GM23338 (cell line): ENCODE data around the gene ARHGEF17. TPM values are rescaled to one million over a fixed set of nuclear protein-coding genes. Genes with fewer than 3 reads are reported as not detected.
A peak's percentile ranks its signal among the peaks of the same experiment; 100 is the strongest.

Experiments used
- ATAC-seq: fragments of 200-7000 bp; cut with Tn5 transposase; 3 replicates; pipeline ENCODE4 v1.9.1; 2020
- DNase-seq: peaks from one replicate; pipeline ENCODE4 v3.0.0-alpha.2; 2015; ENCODE audit warnings: low spot score
- H2AFZ ChIP-seq: fragments of 200-600 bp; sonication (generic); 2 replicates; pipeline ENCODE4 v1.8.0; 2016; ENCODE audit warnings: antibody characterized with exemption, mild to moderate bottlenecking, moderate library complexity
- H3F3A ChIP-seq: fragments of 200-600 bp; sonication (generic); replicated peaks from 2 replicates; pipeline ENCODE4 v1.8.0; 2017; ENCODE audit warnings: antibody characterized with exemption, mixed run types, low read depth
- H3K27ac ChIP-seq: fragments of 200-600 bp; sonication (generic); 2 replicates; pipeline ENCODE4 v1.6.1; 2016; ENCODE audit warnings: low read depth
- H3K27me3 ChIP-seq: fragments of 200-600 bp; sonication (generic); 2 replicates; pipeline ENCODE4 v1.8.0; 2016; ENCODE audit warnings: mild to moderate bottlenecking, mixed run types, moderate library complexity; ENCODE audit not compliant: insufficient read depth
- H3K36me3 ChIP-seq: fragments of 200-600 bp; sonication (generic); 2 replicates; pipeline ENCODE4 v1.8.0; 2016; ENCODE audit warnings: mild to moderate bottlenecking; ENCODE audit not compliant: insufficient read depth
- H3K4me1 ChIP-seq: fragments of 200-600 bp; sonication (generic); 2 replicates; pipeline ENCODE4 v1.8.0; 2016; ENCODE audit warnings: mild to moderate bottlenecking, moderate library complexity; ENCODE audit not compliant: insufficient read depth
- H3K4me2 ChIP-seq: fragments of 200-600 bp; sonication (generic); 2 replicates; pipeline ENCODE4 v1.7.1; 2017; ENCODE audit warnings: mixed run types
- H3K4me3 ChIP-seq: fragments of 200-600 bp; sonication (generic); 2 replicates; pipeline ENCODE4 v1.6.1; 2016; ENCODE audit warnings: mixed run types
- H3K79me2 ChIP-seq: fragments of 200-600 bp; sonication (generic); replicated peaks from 2 replicates; pipeline ENCODE4 v1.8.0; 2017; ENCODE audit warnings: mild to moderate bottlenecking; ENCODE audit not compliant: insufficient read depth
- H3K9me2 ChIP-seq: fragments of 200-600 bp; sonication (generic); 2 replicates; pipeline ENCODE4 v1.8.0; 2017; ENCODE audit not compliant: insufficient read depth
- H4K20me1 ChIP-seq: fragments of 200-600 bp; sonication (generic); replicated peaks from 2 replicates; pipeline ENCODE4 v1.8.0; 2017; ENCODE audit warnings: mild to moderate bottlenecking; ENCODE audit not compliant: insufficient read depth
- H3K27ac Mint-ChIP-seq: 2 replicates; pipeline ENCODE4 v1.8.0; 2020; ENCODE audit warnings: inconsistent platforms, mild to moderate bottlenecking, moderate library complexity, mixed read lengths
- H3K27me3 Mint-ChIP-seq: 3 replicates; pipeline ENCODE4 v1.8.0; 2022; ENCODE audit warnings: low read depth, mild to moderate bottlenecking, moderate library complexity, mixed read lengths, inconsistent platforms; ENCODE audit not compliant: insufficient read depth, poor library complexity
- H3K36me3 Mint-ChIP-seq: 3 replicates; pipeline ENCODE4 v1.8.0; 2021; ENCODE audit warnings: low read depth, mild to moderate bottlenecking, inconsistent platforms, moderate library complexity, mixed read lengths
- H3K4me1 Mint-ChIP-seq: 3 replicates; pipeline ENCODE4 v1.8.0; 2020; ENCODE audit warnings: mild to moderate bottlenecking, inconsistent platforms, mixed read lengths
- H3K4me3 Mint-ChIP-seq: 3 replicates; pipeline ENCODE4 v1.8.0; 2021; ENCODE audit warnings: moderate library complexity, mild to moderate bottlenecking, inconsistent platforms, mixed read lengths
- H3K9me3 Mint-ChIP-seq: 3 replicates; pipeline ENCODE4 v1.8.0; 2020; ENCODE audit warnings: moderate library complexity, mild to moderate bottlenecking, inconsistent platforms, mixed read lengths
- EZH2 ChIP-seq: fragments of 200-600 bp; sonication (generic); IDR thresholded peaks from one replicate; pipeline ENCODE4 v1.8.0; 2017; ENCODE audit warnings: antibody characterized with exemption, mild to moderate bottlenecking, low read depth; ENCODE audit not compliant: unreplicated experiment
- EZH2phosphoT487 ChIP-seq: fragments of 200-600 bp; sonication (generic); IDR thresholded peaks from one replicate; pipeline ENCODE4 v1.8.1; 2018; ENCODE audit warnings: antibody characterized with exemption; ENCODE audit not compliant: unreplicated experiment
- JUNB ChIP-seq: IDR thresholded peaks from one replicate; pipeline ENCODE4 v1.6.1; 2016; ENCODE audit warnings: antibody characterized with exemption; ENCODE audit not compliant: unreplicated experiment
- NANOG ChIP-seq: IDR thresholded peaks from 2 replicates; pipeline ENCODE4 v1.6.1; 2016; ENCODE audit warnings: antibody characterized with exemption, borderline replicate concordance
- POLR2AphosphoS5 ChIP-seq: IDR thresholded peaks from 2 replicates; pipeline ENCODE4 v1.6.1; 2016; ENCODE audit warnings: antibody characterized with exemption, low read depth
- ZNF114 ChIP-seq: fragments of 250-450 bp; sonication (Bioruptor Pico); IDR thresholded peaks from 2 replicates; pipeline ENCODE4 v1.5.0; 2020; ENCODE audit warnings: mild to moderate bottlenecking, moderate library complexity
- ZNF331 ChIP-seq: fragments of 250-450 bp; sonication (Bioruptor Pico); IDR thresholded peaks from 2 replicates; pipeline ENCODE4 v1.5.0; 2020; ENCODE audit warnings: low read depth, mild to moderate bottlenecking, moderate library complexity
- polyA plus RNA-seq: library from polyadenylated mRNA; unstranded; fragments of >200 nt; fragmentation: Nextera tagmentation; extraction: Ambion mirVana; gene quantifications from 2 replicates; pipeline ENCODE4 v1.2.1, GENCODE V29; 2016
- total RNA-seq: library from RNA; depleted of rRNA; stranded (reverse); fragments of >200 nt; shearing (Covaris generic); gene quantifications from 2 replicates; pipeline ENCODE4 v1.2.3, GENCODE V29; 2014
- TF ChIP-seq, protein P1 (sequence below), 2 experiments: fragments of 200-600 bp in 1 of 2; sonication (generic) in 1 of 2; conservative IDR thresholded peaks; 2 replicates each; pipeline versions ENCODE4 v1.5.1 to v1.6.1; 2016 to 2017; ENCODE audit warnings: antibody characterized with exemption in 2 of 2, low read depth in 2 of 2, mild to moderate bottlenecking in 2 of 2, moderate library complexity in 1 of 2
- TF ChIP-seq, protein P2 (sequence below): IDR thresholded peaks from one replicate; pipeline ENCODE4 v1.6.1; 2018; ENCODE audit warnings: antibody characterized with exemption; ENCODE audit not compliant: unreplicated experiment

Gene ARHGEF17
- total and polyA plus RNA-seq, 2 experiments from 2014 or later, result 2.9 to 15.0 TPM

DNA sequence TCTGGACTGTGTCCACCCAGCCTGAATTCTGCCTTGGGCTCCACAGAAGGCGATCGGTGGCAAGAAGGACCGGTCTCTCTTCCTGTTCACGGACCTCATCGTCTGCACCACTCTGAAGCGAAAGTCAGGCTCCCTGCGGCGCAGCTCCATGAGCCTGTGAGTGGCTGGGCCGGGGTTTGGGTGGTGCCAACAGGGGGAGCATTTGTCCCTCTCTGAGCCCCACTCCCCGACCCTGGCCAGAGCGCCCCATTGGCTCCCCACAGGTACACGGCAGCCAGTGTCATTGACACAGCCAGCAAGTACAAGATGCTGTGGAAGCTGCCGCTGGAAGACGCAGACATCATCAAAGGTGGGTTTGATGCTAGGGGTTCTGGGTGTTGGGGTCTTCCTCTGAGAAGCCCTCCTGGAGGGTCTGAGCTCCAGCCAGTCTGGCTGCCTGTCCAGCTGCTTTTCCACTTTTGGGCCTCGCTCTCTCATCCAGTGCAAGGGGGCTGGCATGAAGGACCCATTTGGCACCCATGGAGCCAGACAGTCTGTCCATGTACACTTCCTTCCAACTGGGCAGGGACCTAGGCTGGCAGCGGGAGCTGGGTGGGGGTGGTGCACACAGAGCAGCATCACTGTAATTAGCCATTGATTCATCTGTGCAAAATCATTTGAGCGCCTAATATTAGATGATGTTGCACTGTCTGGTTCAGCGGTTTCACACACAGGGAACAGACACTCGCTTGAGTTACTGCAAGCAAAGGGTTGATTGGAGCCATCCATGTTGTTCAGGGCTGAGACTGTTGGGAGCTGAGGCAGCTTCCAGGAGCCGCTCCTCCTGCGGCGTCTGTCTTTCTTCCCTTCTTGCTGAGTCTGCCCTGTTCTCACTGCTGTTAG is 49.1 kb downstream of the ARHGEF17 start:
- Mint-ChIP-seq H3K27me3 (peaks cover 13% of the 10 kb centered on the region), H3K27ac (no peak overlapping the region), H3K4me3 (no peak overlapping the region), H3K9me3 (no peaks in the 10 kb centered on the region; the same call in 2 of the 3 replicates), H3K4me1 (0 out of 3 replicates have a peak, but pooled peaks cover 2% of the 10 kb centered on the region), H3K36me3 (no peaks in the 10 kb centered on the region)
- ATAC-seq (peak; percentile 35), DNase-seq (peak; percentile 64)
- H3K9me2 ChIP-seq, result no peaks in the 10 kb centered on the region
- H3K4me3 ChIP-seq, result no peak overlapping the region
- TF ChIP-seq JUNB, result no peak
- TF ChIP-seq, protein P1, sequence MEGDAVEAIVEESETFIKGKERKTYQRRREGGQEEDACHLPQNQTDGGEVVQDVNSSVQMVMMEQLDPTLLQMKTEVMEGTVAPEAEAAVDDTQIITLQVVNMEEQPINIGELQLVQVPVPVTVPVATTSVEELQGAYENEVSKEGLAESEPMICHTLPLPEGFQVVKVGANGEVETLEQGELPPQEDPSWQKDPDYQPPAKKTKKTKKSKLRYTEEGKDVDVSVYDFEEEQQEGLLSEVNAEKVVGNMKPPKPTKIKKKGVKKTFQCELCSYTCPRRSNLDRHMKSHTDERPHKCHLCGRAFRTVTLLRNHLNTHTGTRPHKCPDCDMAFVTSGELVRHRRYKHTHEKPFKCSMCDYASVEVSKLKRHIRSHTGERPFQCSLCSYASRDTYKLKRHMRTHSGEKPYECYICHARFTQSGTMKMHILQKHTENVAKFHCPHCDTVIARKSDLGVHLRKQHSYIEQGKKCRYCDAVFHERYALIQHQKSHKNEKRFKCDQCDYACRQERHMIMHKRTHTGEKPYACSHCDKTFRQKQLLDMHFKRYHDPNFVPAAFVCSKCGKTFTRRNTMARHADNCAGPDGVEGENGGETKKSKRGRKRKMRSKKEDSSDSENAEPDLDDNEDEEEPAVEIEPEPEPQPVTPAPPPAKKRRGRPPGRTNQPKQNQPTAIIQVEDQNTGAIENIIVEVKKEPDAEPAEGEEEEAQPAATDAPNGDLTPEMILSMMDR (conservative IDR thresholded peaks at IDR 0.05; ENCODE audit: low read depth in 2 of 2), result peak; percentile 19 to 55; a peak in 2 of 4 replicates
- peaks cover 6% of the 10 kb centered on the region; the same call in 1 of the 2 replicates for H3K4me1 ChIP-seq
- no peak overlapping the region for H3K27ac ChIP-seq
- no peak overlapping the region for H3K4me2 ChIP-seq
- H3K27me3 ChIP-seq, result no peaks in the 10 kb centered on the region
- H3K36me3 ChIP-seq, result no peaks in the 10 kb centered on the region
- 0 out of 2 replicates have a peak, but pooled peaks cover 9% of the 10 kb centered on the region for H3F3A ChIP-seq
- H2AFZ ChIP-seq, result no peak overlapping the region
- no peaks in the 10 kb centered on the region; the same call in none of the 2 replicates for H4K20me1 ChIP-seq
- no peaks in the 10 kb centered on the region for H3K79me2 ChIP-seq

DNA sequence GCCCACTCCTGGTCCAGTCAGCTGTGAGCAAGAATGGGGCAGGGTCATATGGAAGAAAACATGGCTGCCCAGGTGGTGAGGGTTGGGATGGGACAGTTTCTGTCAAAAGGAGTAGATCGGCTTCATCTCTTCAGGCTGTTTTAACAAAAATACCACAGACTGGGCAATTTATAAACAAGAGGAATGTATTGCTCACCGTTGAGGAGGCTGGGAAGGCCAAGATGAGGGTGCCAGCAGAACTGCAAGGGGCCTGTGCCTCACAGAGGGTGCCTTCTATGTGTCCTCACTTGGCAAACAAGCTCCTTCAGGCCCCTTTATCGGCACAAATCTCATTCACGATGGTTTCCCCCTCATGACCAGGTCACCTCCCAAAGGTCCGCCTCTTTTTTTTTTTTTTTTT is 50.0 kb downstream of the ARHGEF17 start:
- no peaks in the 10 kb centered on the region for H3K79me2 ChIP-seq
- no peak overlapping the region for H3K4me3 Mint-ChIP-seq

DNA sequence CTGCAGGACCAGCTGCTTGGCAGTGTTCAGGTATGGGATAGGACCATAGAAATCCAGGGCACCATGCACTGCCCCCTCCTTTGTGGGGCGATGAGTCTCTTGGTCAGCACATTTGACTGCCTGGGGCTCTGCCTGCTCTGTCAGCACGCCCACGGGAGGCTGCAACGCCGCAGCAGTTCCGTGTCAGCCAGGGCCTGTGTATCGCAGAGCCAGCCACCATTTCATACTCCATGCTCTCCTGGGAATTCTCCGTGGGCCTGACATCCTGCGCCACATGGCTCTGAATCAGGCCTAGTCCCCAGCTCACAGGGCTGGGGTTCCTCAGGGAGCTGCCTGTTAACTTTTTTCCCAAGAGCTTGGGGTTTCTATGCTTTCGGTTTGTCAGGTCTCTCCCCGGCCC is 51.3 kb downstream of the ARHGEF17 start:
- 0 out of 2 replicates have a peak, but pooled peaks cover 13% of the 10 kb centered on the region for H3F3A ChIP-seq
- H3K4me2 ChIP-seq, result no peak overlapping the region
- H3K27ac ChIP-seq, result no peak overlapping the region
- DNase-seq (no peak), ATAC-seq (no peak)
- no peak overlapping the region for H3K27ac Mint-ChIP-seq
- H2AFZ ChIP-seq, result no peak overlapping the region
- H3K36me3 Mint-ChIP-seq, result no peaks in the 10 kb centered on the region
- H3K9me2 ChIP-seq, result no peaks in the 10 kb centered on the region
- H3K79me2 ChIP-seq, result no peaks in the 10 kb centered on the region
- H3K9me3 Mint-ChIP-seq, result no peaks in the 10 kb centered on the region; the same call in 2 of the 3 replicates
- H4K20me1 ChIP-seq, result peaks cover 5% of the 10 kb centered on the region
- H3K27me3 Mint-ChIP-seq, result peaks cover 11% of the 10 kb centered on the region
- peaks cover 6% of the 10 kb centered on the region; the same call in 1 of the 2 replicates for H3K4me1 ChIP-seq
- no peak overlapping the region for H3K4me3 ChIP-seq
- H3K4me1 Mint-ChIP-seq, result peaks cover 5% of the 10 kb centered on the region; the same call in 1 of the 3 replicates
- H3K36me3 ChIP-seq, result no peaks in the 10 kb centered on the region
- H3K4me3 Mint-ChIP-seq, result no peak overlapping the region
- no peaks in the 10 kb centered on the region for H3K27me3 ChIP-seq
- TF ChIP-seq, protein P2, sequence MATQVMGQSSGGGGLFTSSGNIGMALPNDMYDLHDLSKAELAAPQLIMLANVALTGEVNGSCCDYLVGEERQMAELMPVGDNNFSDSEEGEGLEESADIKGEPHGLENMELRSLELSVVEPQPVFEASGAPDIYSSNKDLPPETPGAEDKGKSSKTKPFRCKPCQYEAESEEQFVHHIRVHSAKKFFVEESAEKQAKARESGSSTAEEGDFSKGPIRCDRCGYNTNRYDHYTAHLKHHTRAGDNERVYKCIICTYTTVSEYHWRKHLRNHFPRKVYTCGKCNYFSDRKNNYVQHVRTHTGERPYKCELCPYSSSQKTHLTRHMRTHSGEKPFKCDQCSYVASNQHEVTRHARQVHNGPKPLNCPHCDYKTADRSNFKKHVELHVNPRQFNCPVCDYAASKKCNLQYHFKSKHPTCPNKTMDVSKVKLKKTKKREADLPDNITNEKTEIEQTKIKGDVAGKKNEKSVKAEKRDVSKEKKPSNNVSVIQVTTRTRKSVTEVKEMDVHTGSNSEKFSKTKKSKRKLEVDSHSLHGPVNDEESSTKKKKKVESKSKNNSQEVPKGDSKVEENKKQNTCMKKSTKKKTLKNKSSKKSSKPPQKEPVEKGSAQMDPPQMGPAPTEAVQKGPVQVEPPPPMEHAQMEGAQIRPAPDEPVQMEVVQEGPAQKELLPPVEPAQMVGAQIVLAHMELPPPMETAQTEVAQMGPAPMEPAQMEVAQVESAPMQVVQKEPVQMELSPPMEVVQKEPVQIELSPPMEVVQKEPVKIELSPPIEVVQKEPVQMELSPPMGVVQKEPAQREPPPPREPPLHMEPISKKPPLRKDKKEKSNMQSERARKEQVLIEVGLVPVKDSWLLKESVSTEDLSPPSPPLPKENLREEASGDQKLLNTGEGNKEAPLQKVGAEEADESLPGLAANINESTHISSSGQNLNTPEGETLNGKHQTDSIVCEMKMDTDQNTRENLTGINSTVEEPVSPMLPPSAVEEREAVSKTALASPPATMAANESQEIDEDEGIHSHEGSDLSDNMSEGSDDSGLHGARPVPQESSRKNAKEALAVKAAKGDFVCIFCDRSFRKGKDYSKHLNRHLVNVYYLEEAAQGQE, result no peak
- TF ChIP-seq ZNF331 (CRISPR knock-in tag) (no peak), EZH2phosphoT487 (no peak), ZNF114 (CRISPR knock-in tag) (no peak), NANOG (no peak), JUNB (no peak), EZH2 (no peak)
- TF ChIP-seq, protein P1 (conservative IDR thresholded peaks at IDR 0.05; ENCODE audit: low read depth in 2 of 2), result no peak

More for the DNA sequence above, 50.0 kb downstream of the ARHGEF17 start:
- peaks cover 5% of the 10 kb centered on the region; the same call in 1 of the 3 replicates for H3K4me1 Mint-ChIP-seq
- Histone ChIP-seq H4K20me1 (peaks cover 5% of the 10 kb centered on the region), H3K4me3 (no peak overlapping the region), H3F3A (0 out of 2 replicates have a peak, but pooled peaks cover 13% of the 10 kb centered on the region), H3K27me3 (no peaks in the 10 kb centered on the region), H3K36me3 (no peaks in the 10 kb centered on the region), H2AFZ (no peak overlapping the region), H3K4me1 (peaks cover 6% of the 10 kb centered on the region; the same call in 1 of the 2 replicates), H3K4me2 (no peak overlapping the region), H3K27ac (no peak overlapping the region), H3K9me2 (no peaks in the 10 kb centered on the region)
- H3K27ac Mint-ChIP-seq, result no peak overlapping the region
- H3K9me3 Mint-ChIP-seq, result no peaks in the 10 kb centered on the region; the same call in 2 of the 3 replicates
- TF ChIP-seq ZNF114 (CRISPR knock-in tag), result no peak
- TF ChIP-seq POLR2AphosphoS5, result no peak
- TF ChIP-seq ZNF331 (CRISPR knock-in tag), result no peak
- no peaks in the 10 kb centered on the region for H3K36me3 Mint-ChIP-seq
- peaks cover 11% of the 10 kb centered on the region for H3K27me3 Mint-ChIP-seq
- no peak for DNase-seq
- ATAC-seq, result no peak
